GM18873 (cell line): Measurements from ENCODE around the gene RAB3C.

Experiments
- ATAC-seq: cut with Tn5 transposase; IDR thresholded peaks from one replicate; pipeline ENCODE4 v1.9.1; 2021; ENCODE audit warnings: mild to moderate bottlenecking, moderate library complexity, moderate number of reproducible peaks; ENCODE audit not compliant: unreplicated experiment, low FRiP score

The RAB3C gene

GRCh38 chr5:58902305-58902704, 319.4 kb downstream of the RAB3C start:
- no peak for ATAC-seq

GRCh38 chr5:58902765-58903164, 319.9 kb downstream of the RAB3C start:
- no peak for ATAC-seq

GRCh38 chr5:58904737-58905136, 321.9 kb downstream of the RAB3C start:
- ATAC-seq, result no peak

- ATAC-seq, result no peak
Measured at GRCh38 chr5:58905944-58906343, 323.1 kb downstream of the RAB3C start.
